IMR-90 (cell line): Measurements from ENCODE around the gene DPF3. TPM values are rescaled to one million over a fixed set of nuclear protein-coding genes. Genes with fewer than 3 reads are reported as not detected.

Experiments
- ATAC-seq: fragments of 200-7000 bp; cut with Tn5 transposase; 2 replicates; pipeline ENCODE4 v1.9.1; 2020; ENCODE audit warnings: low read depth, mild to moderate bottlenecking, moderate library complexity
- BruUV-seq: library from RNA; stranded (reverse); fragments of 400-500 nt; replicated peaks from 2 replicates; lab custom pipeline; 2021; lab: Mats Ljungman, UMichigan
- CTCF ChIA-PET: fragments of 300-600 bp; formaldehyde crosslinking; extraction: SDS; loops from one replicate; lab custom pipeline; 2021; ENCODE audit warnings: antibody characterized with exemption; lab: Yijun Ruan, JAX
- POLR2A ChIA-PET: fragments of 300-600 bp; sonication (Branson Sonifier 250); formaldehyde crosslinking; loops from one replicate; lab custom pipeline; 2022; ENCODE audit warnings: antibody characterized with exemption; ENCODE audit not compliant: unreplicated experiment; lab: Charles Lee
- DNase-seq: peaks from one replicate; pipeline ENCODE4 v3.0.0; 2013
- H2AFZ ChIP-seq: replicated peaks from 2 replicates; pipeline ENCODE3; 2013; ENCODE audit warnings: low read length, mild to moderate bottlenecking; ENCODE audit not compliant: poor library complexity
- H2AK5ac ChIP-seq: 2 replicates; pipeline ENCODE4 v1.6.1; 2013; ENCODE audit warnings: low read depth, low read length, inconsistent platforms
- H2AK9ac ChIP-seq: replicated peaks from 2 replicates; pipeline ENCODE3; 2013; ENCODE audit warnings: mild to moderate bottlenecking, low read depth, low read length, moderate library complexity; ENCODE audit not compliant: poor library complexity
- H2BK120ac ChIP-seq: 2 replicates; pipeline ENCODE4 v1.6.1; 2013; ENCODE audit warnings: low read depth, low read length, inconsistent platforms
- H2BK15ac ChIP-seq: 3 replicates; pipeline ENCODE4 v1.6.1; 2013; ENCODE audit warnings: low read depth, low read length, inconsistent platforms
- H2BK20ac ChIP-seq: 2 replicates; pipeline ENCODE4 v1.6.1; 2013; ENCODE audit warnings: low read depth, mild to moderate bottlenecking, inconsistent platforms, low read length, moderate library complexity
- H2BK5ac ChIP-seq: 2 replicates; pipeline ENCODE4 v1.6.1; 2013; ENCODE audit warnings: mild to moderate bottlenecking, low read depth, low read length, inconsistent platforms; ENCODE audit not compliant: poor library complexity, severe bottlenecking
- H3K14ac ChIP-seq: replicated peaks from 2 replicates; pipeline ENCODE4 v1.6.1; 2013; ENCODE audit warnings: low read depth, low read length, inconsistent platforms
- H3K18ac ChIP-seq: 2 replicates; pipeline ENCODE4 v1.6.1; 2013; ENCODE audit warnings: low read depth, low read length, control low read depth
- H3K23ac ChIP-seq: 2 replicates; pipeline ENCODE4 v1.6.1; 2013; ENCODE audit warnings: low read depth, low read length, inconsistent platforms
- H3K27ac ChIP-seq: 2 replicates; pipeline ENCODE4 v1.5.1; 2013; ENCODE audit warnings: mild to moderate bottlenecking, control low read depth, low read length; ENCODE audit not compliant: insufficient read depth
- H3K27me3 ChIP-seq: 2 replicates; pipeline ENCODE4 v1.6.1; 2013; ENCODE audit warnings: low read length; ENCODE audit not compliant: control insufficient read depth, insufficient read depth
- H3K36me3 ChIP-seq: 2 replicates; pipeline ENCODE4 v1.6.1; 2013; ENCODE audit warnings: low read length, mixed read lengths; ENCODE audit not compliant: control insufficient read depth, insufficient read depth
- H3K4ac ChIP-seq: 2 replicates; pipeline ENCODE4 v1.6.1; 2013; ENCODE audit warnings: low read depth, low read length, inconsistent platforms
- H3K4me1 ChIP-seq: 2 replicates; pipeline ENCODE4 v1.6.1; 2013; ENCODE audit warnings: low read length, mixed read lengths; ENCODE audit not compliant: control insufficient read depth, insufficient read depth
- H3K4me2 ChIP-seq: 2 replicates; pipeline ENCODE4 v1.6.1; 2013; ENCODE audit warnings: low read depth, mild to moderate bottlenecking, control low read depth, low read length, moderate library complexity
- H3K4me3 ChIP-seq: 2 replicates; pipeline ENCODE4 v1.5.1; 2013; ENCODE audit warnings: low read depth, mild to moderate bottlenecking, control low read depth, low read length, moderate library complexity; ENCODE audit not compliant: insufficient read depth
- H3K56ac ChIP-seq: 2 replicates; pipeline ENCODE4 v1.6.1; 2013; ENCODE audit warnings: low read length, inconsistent platforms; ENCODE audit not compliant: insufficient read depth; ENCODE audit errors: extremely low read depth
- H3K79me1 ChIP-seq, 2 experiments: 2 replicates each; pipeline ENCODE4 v1.6.1; 2013; ENCODE audit warnings: low read length in 2 of 2, inconsistent platforms in 1 of 2, low read depth in 1 of 2
- H3K9ac ChIP-seq: 2 replicates; pipeline ENCODE4 v1.6.1; 2013; ENCODE audit warnings: low read depth, low read length, control low read depth
- H3K9me1 ChIP-seq: 2 replicates; pipeline ENCODE4 v1.6.1; 2013; ENCODE audit warnings: low read length, inconsistent platforms; ENCODE audit not compliant: insufficient read depth
- H3K9me3 ChIP-seq: 2 replicates; pipeline ENCODE4 v1.6.1; 2013; ENCODE audit warnings: low read length; ENCODE audit not compliant: control insufficient read depth, insufficient read depth
- H4K20me1 ChIP-seq: 2 replicates; pipeline ENCODE4 v1.6.1; 2013; ENCODE audit warnings: low read length, inconsistent platforms; ENCODE audit not compliant: insufficient read depth
- H4K5ac ChIP-seq: 2 replicates; pipeline ENCODE4 v1.6.1; 2013; ENCODE audit warnings: mild to moderate bottlenecking, low read depth, low read length, control low read depth
- H4K8ac ChIP-seq, 2 experiments: 2 replicates each; pipeline ENCODE4 v1.6.1; 2013; ENCODE audit warnings: low read depth in 2 of 2, low read length in 2 of 2, control low read depth in 1 of 2, inconsistent platforms in 1 of 2
- H4K91ac ChIP-seq: 2 replicates; pipeline ENCODE4 v1.6.1; 2013; ENCODE audit warnings: low read depth, low read length, inconsistent platforms; ENCODE audit not compliant: insufficient read depth
- BHLHE40 ChIP-seq: fragments of 150-350 bp; IDR thresholded peaks from 2 replicates; pipeline ENCODE4 v1.6.1; 2016; ENCODE audit warnings: mild to moderate bottlenecking, low read depth, low read length
- CHD1 ChIP-seq: IDR thresholded peaks from 2 replicates; pipeline ENCODE4 v1.6.1; 2012; ENCODE audit warnings: low read depth, low read length, improper control_type of control experiment
- FOS ChIP-seq: fragments of 150-350 bp; IDR thresholded peaks from 2 replicates; pipeline ENCODE4 v1.6.1; 2016; ENCODE audit warnings: low read depth, low read length
- MAZ ChIP-seq: IDR thresholded peaks from 2 replicates; pipeline ENCODE4 v1.6.1; 2012; ENCODE audit warnings: low read depth, mild to moderate bottlenecking, low read length, improper control_type of control experiment, moderate library complexity, borderline replicate concordance
- MXI1 ChIP-seq: IDR thresholded peaks from 2 replicates; pipeline ENCODE4 v1.6.1; 2012; ENCODE audit warnings: low read depth, mild to moderate bottlenecking, low read length, moderate library complexity, borderline replicate concordance
- RAD21 ChIP-seq: IDR thresholded peaks from 2 replicates; pipeline ENCODE4 v1.6.1; 2012; ENCODE audit warnings: low read length, improper control_type of control experiment
- SMC3 ChIP-seq: fragments of 150-350 bp; IDR thresholded peaks from 2 replicates; pipeline ENCODE4 v1.6.1; 2016; ENCODE audit warnings: low read depth, mild to moderate bottlenecking, antibody characterized with exemption, low read length, moderate library complexity
- whole genome bisulfite sequencing, 2 experiments: methylation state at CpG; one replicate each; pipeline versions ENCODE4 v1.1.5 to v1.1.7; 2013; ENCODE audit warnings: missing lambda C conversion rate in 2 of 2; ENCODE audit not compliant: insufficient read length in 1 of 2; ENCODE audit errors: extremely low coverage in 2 of 2; 5-methylcytosine and 5-hydroxymethylcytosine counted together
- dilution Hi-C: fragments of 300-500 bp; cut with HindIII; formaldehyde crosslinking; loops from one replicate; pipeline ENCODE4 v1.14.3; 2018; ENCODE audit warnings: low sequenced_read_pairs; ENCODE audit not compliant: unreplicated experiment
- in situ Hi-C: fragments of 300-500 bp; cut with MboI; formaldehyde crosslinking; loops from 3 replicates; pipeline ENCODE4 v1.14.3; 2019; ENCODE audit warnings: low sequenced_read_pairs, inconsistent platforms, mixed read lengths
- intact Hi-C: fragments of 100-400 bp; cut with micrococcal nuclease; formaldehyde crosslinking; loops from 2 replicates; pipeline ENCODE4 v1.10.0; 2022
- polyA plus RNA-seq, 3 experiments: library from polyadenylated mRNA; depleted of rRNA; stranded (reverse); fragments of >200 nt; gene quantifications; 2 replicates each; pipeline ENCODE4 v1.2.3, GENCODE V29; 2012; ENCODE audit warnings: low replicate concordance in 1 of 3
- total RNA-seq: library from RNA; depleted of rRNA; stranded (reverse); fragments of >200 nt; gene quantifications from 2 replicates; pipeline ENCODE4 v1.2.3, GENCODE V29; 2012
- TF ChIP-seq, protein P1 (sequence below): fragments of 150-350 bp; IDR thresholded peaks from 2 replicates; pipeline ENCODE4 v1.6.1; 2017; ENCODE audit warnings: mild to moderate bottlenecking, antibody characterized with exemption, low read length, low read depth
- TF ChIP-seq, protein P2 (sequence below): conservative IDR thresholded peaks from 2 replicates; pipeline ENCODE4 v1.5.1; 2012; ENCODE audit warnings: mild to moderate bottlenecking, low read depth, low read length, improper control_type of control experiment
- TF ChIP-seq, protein P3 (sequence below): fragments of 150-350 bp; IDR thresholded peaks from 2 replicates; pipeline ENCODE4 v1.6.1; 2016; ENCODE audit warnings: low read depth, mild to moderate bottlenecking, low read length, moderate library complexity, borderline replicate concordance

DPF3 gene
- total and polyA plus RNA-seq, 2 of the 4 experiments (the other 2 are of a cell fraction): 30.5 to 32.8 TPM

GRCh38 chr14:72892103-72892878, 1.6 kb downstream of the DPF3 start:
- Histone ChIP-seq H2BK5ac (peak overlapping the region; percentile 64), H2AFZ (peak overlapping the region; percentile 84), H2AK9ac (peak overlapping the region; percentile 86), H3K27ac (peak overlapping the region; percentile 13), H3K14ac (peak overlapping the region; percentile 34; the same call in 1 of the 2 replicates), H2AK5ac (peak overlapping the region; percentile 33; the same call in 1 of the 2 replicates), H3K56ac (peak overlapping the region; percentile 19; the same call in 1 of the 2 replicates), H3K18ac (no peak overlapping the region), H3K4ac (peak overlapping the region; percentile 49), H3K36me3 (no peaks in the 10 kb centered on the region), H2BK20ac (no peak overlapping the region), H3K9me3 (no peaks in the 10 kb centered on the region), H3K79me1 (peaks cover 30 to 47% of the 10 kb centered on the region in 2 experiments), H4K8ac (peak overlapping the region in 1 of 2 experiments; percentile 29; a peak in 1 of 4 replicates), H3K23ac (peak overlapping the region; percentile 60; the same call in 1 of the 2 replicates), H4K20me1 (peaks cover 41% of the 10 kb centered on the region), H4K5ac (no peak overlapping the region), H2BK120ac (peak overlapping the region; percentile 0; the same call in 1 of the 2 replicates), H3K27me3 (no peaks in the 10 kb centered on the region), H3K9ac (peak overlapping the region; percentile 60), H3K4me2 (peak overlapping the region; percentile 91), H3K9me1 (no peaks in the 10 kb centered on the region; the same call in 1 of the 2 replicates), H3K4me1 (peaks cover 22% of the 10 kb centered on the region), H2BK15ac (peak overlapping the region; percentile 59; the same call in 1 of the 3 replicates), H4K91ac (peak overlapping the region; percentile 32), H3K4me3 (peak overlapping the region; percentile 76)
- TF ChIP-seq RAD21: peak; percentile 4; the same call in 1 of the 2 replicates
- no peak for TF ChIP-seq FOS
- TF ChIP-seq MXI1: peak; percentile 41; the same call in 1 of the 2 replicates
- TF ChIP-seq, protein P1, sequence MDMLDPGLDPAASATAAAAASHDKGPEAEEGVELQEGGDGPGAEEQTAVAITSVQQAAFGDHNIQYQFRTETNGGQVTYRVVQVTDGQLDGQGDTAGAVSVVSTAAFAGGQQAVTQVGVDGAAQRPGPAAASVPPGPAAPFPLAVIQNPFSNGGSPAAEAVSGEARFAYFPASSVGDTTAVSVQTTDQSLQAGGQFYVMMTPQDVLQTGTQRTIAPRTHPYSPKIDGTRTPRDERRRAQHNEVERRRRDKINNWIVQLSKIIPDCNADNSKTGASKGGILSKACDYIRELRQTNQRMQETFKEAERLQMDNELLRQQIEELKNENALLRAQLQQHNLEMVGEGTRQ: no peak
- TF ChIP-seq CHD1: no peak
- no peak for TF ChIP-seq BHLHE40
- TF ChIP-seq SMC3: no peak
- TF ChIP-seq MAZ: no peak
- TF ChIP-seq, protein P2, sequence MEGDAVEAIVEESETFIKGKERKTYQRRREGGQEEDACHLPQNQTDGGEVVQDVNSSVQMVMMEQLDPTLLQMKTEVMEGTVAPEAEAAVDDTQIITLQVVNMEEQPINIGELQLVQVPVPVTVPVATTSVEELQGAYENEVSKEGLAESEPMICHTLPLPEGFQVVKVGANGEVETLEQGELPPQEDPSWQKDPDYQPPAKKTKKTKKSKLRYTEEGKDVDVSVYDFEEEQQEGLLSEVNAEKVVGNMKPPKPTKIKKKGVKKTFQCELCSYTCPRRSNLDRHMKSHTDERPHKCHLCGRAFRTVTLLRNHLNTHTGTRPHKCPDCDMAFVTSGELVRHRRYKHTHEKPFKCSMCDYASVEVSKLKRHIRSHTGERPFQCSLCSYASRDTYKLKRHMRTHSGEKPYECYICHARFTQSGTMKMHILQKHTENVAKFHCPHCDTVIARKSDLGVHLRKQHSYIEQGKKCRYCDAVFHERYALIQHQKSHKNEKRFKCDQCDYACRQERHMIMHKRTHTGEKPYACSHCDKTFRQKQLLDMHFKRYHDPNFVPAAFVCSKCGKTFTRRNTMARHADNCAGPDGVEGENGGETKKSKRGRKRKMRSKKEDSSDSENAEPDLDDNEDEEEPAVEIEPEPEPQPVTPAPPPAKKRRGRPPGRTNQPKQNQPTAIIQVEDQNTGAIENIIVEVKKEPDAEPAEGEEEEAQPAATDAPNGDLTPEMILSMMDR: 0 out of 2 replicates have a peak, but pooled peaks have one; percentile 7
- TF ChIP-seq, protein P3, sequence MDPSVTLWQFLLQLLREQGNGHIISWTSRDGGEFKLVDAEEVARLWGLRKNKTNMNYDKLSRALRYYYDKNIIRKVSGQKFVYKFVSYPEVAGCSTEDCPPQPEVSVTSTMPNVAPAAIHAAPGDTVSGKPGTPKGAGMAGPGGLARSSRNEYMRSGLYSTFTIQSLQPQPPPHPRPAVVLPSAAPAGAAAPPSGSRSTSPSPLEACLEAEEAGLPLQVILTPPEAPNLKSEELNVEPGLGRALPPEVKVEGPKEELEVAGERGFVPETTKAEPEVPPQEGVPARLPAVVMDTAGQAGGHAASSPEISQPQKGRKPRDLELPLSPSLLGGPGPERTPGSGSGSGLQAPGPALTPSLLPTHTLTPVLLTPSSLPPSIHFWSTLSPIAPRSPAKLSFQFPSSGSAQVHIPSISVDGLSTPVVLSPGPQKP: no peak
- intact Hi-C loops: loop anchor here (1.0 to 5.0 kb wide), 6 partner anchors 90 to 375 kb away; no protein-coding TSS in a partner anchor
- ChIA-PET POLR2A (no interaction called here), CTCF (interaction anchor here (2.0 kb wide), 1 partner anchor 379 kb away, joined by 11 read pairs; no protein-coding TSS in a partner anchor)
- peak; percentile 1; the same call in 1 of the 2 replicates for ATAC-seq
- 3% methylated on average over 11 of the region's 47 CpGs; no CpG with 5 or more reads in 1 of the 2 experiments for WGBS, 2 experiments
- in situ Hi-C loops: no loop called here
- dilution Hi-C loops: no loop called here
- DNase-seq: peak; percentile 43
- no TSS peak for BruUV-seq
